GM15510 (cell line): ENCODE measurements around the gene ALKAL2.

Experiments
- POLR2A ChIP-seq: IDR thresholded peaks from 3 replicates; pipeline ENCODE4 v1.6.1; 2011; ENCODE audit warnings: borderline replicate concordance; ENCODE audit not compliant: insufficient read length; ENCODE audit errors: extremely low read depth

ALKAL2 gene

DNA sequence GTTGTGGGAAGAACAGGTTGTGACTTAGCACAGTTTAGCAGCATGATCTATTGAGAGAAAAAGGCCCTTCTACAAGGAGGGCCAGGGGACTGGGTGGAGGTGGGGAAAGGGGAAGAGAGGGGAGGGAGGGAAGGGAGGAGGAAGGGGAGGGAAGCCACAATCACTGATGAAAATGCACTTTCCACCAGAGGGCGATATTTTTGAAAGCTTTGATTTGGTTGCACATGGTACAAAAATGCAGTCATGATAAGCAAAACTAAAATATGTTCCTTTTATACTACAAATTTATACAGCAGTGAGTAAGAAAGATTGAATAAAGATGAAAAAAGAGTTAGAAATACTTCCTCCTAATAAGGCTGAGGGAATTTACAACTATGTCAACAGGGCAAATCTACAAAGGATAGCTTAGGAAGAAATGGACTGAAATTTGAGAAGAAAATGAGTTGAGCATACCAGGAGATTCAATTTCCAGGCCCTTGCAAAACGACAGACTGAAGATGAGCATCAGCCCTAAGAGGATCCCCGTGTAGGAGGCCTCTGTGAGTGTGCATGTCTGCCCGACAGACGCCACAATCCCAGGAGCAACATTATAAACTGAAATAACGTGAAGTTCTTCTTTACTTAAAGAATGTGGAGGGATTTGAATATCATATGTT lies 41.3 kb downstream of the ALKAL2 start:
- no peak for TF ChIP-seq POLR2A

GRCh38 chr2:244547-244946 lies 43.3 kb downstream of the ALKAL2 start:
- no peak for TF ChIP-seq POLR2A

GRCh38 chr2:238869-239268 lies 49.0 kb downstream of the ALKAL2 start:
- no peak for TF ChIP-seq POLR2A

- TF ChIP-seq POLR2A = no peak
These were observed 49.5 kb downstream of the ALKAL2 start for GRCh38 chr2:238431-238830.

GRCh38 chr2:237878-238277 lies 50.0 kb downstream of the ALKAL2 start:
- TF ChIP-seq POLR2A = no peak

- no peak for TF ChIP-seq POLR2A
These were observed 50.8 kb downstream of the ALKAL2 start for GRCh38 chr2:236993-237539.

DNA sequence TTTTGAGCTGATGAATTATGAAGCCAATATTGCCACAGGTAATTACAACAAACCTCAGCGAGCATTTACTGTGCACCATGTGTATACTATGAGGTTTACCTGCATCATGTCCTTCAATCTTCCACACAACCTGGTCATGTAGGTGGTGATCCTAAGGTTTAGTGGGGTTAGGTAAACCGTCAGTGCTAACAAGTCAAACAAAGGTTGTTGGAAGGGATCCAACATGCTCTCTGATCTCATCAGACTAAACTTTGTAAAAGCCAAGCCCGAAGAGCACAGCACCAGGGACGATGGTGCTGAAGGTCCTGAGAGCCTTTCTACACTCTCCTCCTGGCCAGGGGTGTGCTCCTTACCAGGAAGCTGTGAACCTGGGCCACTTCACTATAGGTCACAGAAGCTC lies 53.5 kb downstream of the ALKAL2 start:
- TF ChIP-seq POLR2A = no peak

DNA sequence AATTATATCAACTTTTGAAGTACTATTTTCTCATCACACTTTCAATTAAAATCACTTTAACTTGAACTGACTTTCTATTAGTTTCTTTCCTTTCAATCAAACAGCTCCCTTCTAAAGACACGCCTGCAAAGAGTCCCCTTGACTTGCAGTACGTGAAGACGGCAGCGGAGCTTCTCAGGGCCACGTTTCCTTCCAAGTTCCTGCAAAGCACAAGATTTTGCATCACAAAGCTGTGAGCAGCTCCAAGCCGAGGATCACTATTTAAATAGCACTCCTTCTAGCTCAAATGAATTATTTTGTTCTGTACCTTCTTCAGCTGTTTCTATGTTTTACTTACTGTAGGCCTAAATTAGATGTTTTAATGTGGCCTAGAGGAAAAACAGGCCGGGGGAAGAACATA lies 54.9 kb downstream of the ALKAL2 start:
- TF ChIP-seq POLR2A = no peak

DNA sequence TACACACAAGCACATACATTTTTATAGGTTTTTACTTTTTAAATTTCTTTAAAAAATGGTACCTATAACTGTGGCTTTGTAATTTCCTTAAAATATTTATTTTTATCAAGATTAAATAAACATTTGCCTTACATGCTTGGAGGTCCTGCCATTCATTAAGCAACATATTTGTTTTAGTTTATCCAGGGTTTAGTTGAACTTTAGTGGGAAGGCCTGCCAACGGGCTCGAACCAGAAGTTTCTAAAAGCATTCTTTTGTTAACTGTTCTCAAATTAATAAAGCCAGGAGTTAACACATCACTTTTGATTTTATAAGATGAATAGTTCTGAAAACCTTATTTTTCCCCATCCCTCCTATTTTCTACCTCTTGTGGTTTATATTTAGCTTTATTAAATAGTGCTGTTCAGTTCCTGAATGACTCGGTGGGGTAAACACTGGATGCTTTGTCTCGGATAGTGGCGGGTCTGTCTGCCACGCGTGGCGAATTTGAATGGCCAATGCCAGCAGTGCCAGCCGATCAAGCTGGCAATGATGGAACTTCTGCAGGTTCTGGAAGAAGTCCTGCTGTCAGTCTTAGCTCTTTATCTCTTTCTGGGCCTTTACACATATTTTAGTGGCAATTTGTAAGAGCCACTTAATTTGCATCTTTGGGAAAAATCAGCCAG lies 56.2 kb downstream of the ALKAL2 start:
- no peak for TF ChIP-seq POLR2A
